Osteoblast (primary cell): Measurements from ENCODE around the gene SPP2. TPM values are rescaled to one million over a fixed set of nuclear protein-coding genes. Genes with fewer than 3 reads are reported as not detected.

Experiments used
- DNase-seq: peaks from one replicate; pipeline ENCODE4 v3.0.0; 2011; ENCODE audit warnings: low spot score, mixed read lengths; ENCODE audit not compliant: insufficient read length; ENCODE audit errors: missing footprints
- H2AFZ ChIP-seq: 2 replicates; pipeline ENCODE4 v1.6.0; 2011; ENCODE audit warnings: mild to moderate bottlenecking, low read length
- H3K27ac ChIP-seq: 2 replicates; pipeline ENCODE4 v1.5.1; 2011; ENCODE audit warnings: mild to moderate bottlenecking, low read depth, low read length, moderate library complexity
- H3K27me3 ChIP-seq: 2 replicates; pipeline ENCODE4 v1.6.0; 2012; ENCODE audit warnings: mild to moderate bottlenecking, control low read depth, inconsistent platforms, low read length, moderate library complexity; ENCODE audit not compliant: insufficient read depth
- H3K36me3 ChIP-seq: 2 replicates; pipeline ENCODE4 v1.5.1; 2011; ENCODE audit warnings: mild to moderate bottlenecking, low read length, control low read depth, moderate library complexity; ENCODE audit not compliant: insufficient read depth
- H3K4me1 ChIP-seq: 2 replicates; pipeline ENCODE4 v1.5.1; 2011; ENCODE audit warnings: mild to moderate bottlenecking, low read length, control low read depth, moderate library complexity; ENCODE audit not compliant: insufficient read depth
- H3K4me2 ChIP-seq: 2 replicates; pipeline ENCODE4 v1.6.0; 2011; ENCODE audit warnings: mild to moderate bottlenecking, low read length; ENCODE audit not compliant: insufficient read depth
- H3K4me3 ChIP-seq: fragments of 200-600 bp; sonication (generic); 3 replicates; pipeline ENCODE4 v1.5.1; 2012; ENCODE audit warnings: mild to moderate bottlenecking, low read length, inconsistent platforms; ENCODE audit not compliant: insufficient read depth
- H3K79me2 ChIP-seq: 2 replicates; pipeline ENCODE4 v1.6.0; 2012; ENCODE audit warnings: mild to moderate bottlenecking, low read length, control low read depth, inconsistent platforms; ENCODE audit not compliant: insufficient read depth
- H3K9me3 ChIP-seq: 2 replicates; pipeline ENCODE4 v1.5.1; 2011; ENCODE audit warnings: low read depth, low read length, control low read depth
- H4K20me1 ChIP-seq: 2 replicates; pipeline ENCODE4 v1.6.0; 2012; ENCODE audit warnings: mild to moderate bottlenecking, low read length, control low read depth; ENCODE audit not compliant: insufficient read depth
- CTCF ChIP-seq: IDR thresholded peaks from 2 replicates; pipeline ENCODE4 v1.5.1; 2011; ENCODE audit warnings: mild to moderate bottlenecking, low read depth, low read length, moderate library complexity; ENCODE audit errors: extremely low read depth
- total RNA-seq: library from RNA; depleted of rRNA; stranded (reverse); fragments of >200 nt; gene quantifications from 2 replicates; pipeline ENCODE4 v1.2.3, GENCODE V29; 2012

Gene SPP2
- total RNA-seq, 1 donor = not detected

DNA sequence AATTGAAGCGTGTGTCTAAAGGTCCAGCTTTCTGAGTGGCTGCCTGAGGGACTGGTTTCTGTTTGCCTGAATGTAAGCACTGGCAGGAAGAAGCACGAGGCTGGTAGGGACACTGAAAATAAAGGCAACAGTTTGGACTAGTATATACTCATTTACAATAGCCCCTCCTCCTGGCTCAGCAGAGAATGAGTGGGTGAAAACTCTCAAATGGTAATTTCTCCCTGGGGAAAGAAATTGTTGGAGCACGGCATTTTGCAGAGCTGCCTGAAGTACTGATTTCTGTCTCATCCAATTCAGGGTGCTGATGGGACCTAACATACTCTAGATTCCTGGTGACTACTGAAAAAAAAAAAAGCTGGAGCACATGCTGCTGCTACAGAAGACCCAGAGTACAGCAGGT, 17.3 kb upstream of the SPP2 start:
- no peaks in the 10 kb centered on the region for H3K36me3 ChIP-seq
- H3K4me3 ChIP-seq = peak overlapping the region; percentile 8
- peaks cover 28% of the 10 kb centered on the region for H3K27me3 ChIP-seq
- no peak overlapping the region for H2AFZ ChIP-seq
- no peak for DNase-seq
- H3K4me2 ChIP-seq = peak overlapping the region; percentile 9
- peaks cover 20% of the 10 kb centered on the region for H3K4me1 ChIP-seq
- no peaks in the 10 kb centered on the region for H3K79me2 ChIP-seq
- no peak for TF ChIP-seq CTCF
- no peak overlapping the region for H3K27ac ChIP-seq
- no peaks in the 10 kb centered on the region for H4K20me1 ChIP-seq
- H3K9me3 ChIP-seq = peaks cover 2% of the 10 kb centered on the region

DNA sequence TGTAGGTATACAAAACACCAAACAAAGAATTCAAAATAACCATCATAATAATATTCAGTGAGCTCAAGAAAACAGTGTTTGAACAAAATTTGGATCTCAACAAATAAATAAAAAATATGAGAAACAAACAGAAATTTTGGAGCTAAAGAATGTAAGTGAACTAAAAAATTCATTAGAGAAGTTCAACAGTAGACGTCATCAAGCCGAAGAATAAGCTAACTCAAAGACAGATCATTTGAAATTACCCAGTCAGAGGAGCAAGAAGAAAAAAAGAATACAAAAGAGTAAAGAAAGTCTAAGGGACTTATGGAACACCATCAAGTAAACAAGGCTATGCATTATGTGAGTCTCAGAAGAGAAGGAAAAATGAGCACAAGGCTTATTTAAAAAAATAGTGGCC, 16.6 kb upstream of the SPP2 start:
- peaks cover 20% of the 10 kb centered on the region for H3K4me1 ChIP-seq
- peaks cover 28% of the 10 kb centered on the region for H3K27me3 ChIP-seq
- no peak for TF ChIP-seq CTCF
- H3K36me3 ChIP-seq = no peaks in the 10 kb centered on the region
- no peak overlapping the region for H3K4me3 ChIP-seq
- no peaks in the 10 kb centered on the region for H3K79me2 ChIP-seq
- H3K27ac ChIP-seq = no peak overlapping the region
- no peak overlapping the region for H2AFZ ChIP-seq
- no peaks in the 10 kb centered on the region for H4K20me1 ChIP-seq
- peaks cover 2% of the 10 kb centered on the region for H3K9me3 ChIP-seq
- no peak for DNase-seq
- no peak overlapping the region for H3K4me2 ChIP-seq

- no peak overlapping the region for H3K4me3 ChIP-seq
- H3K79me2 ChIP-seq = no peaks in the 10 kb centered on the region
- peaks cover 2% of the 10 kb centered on the region for H3K9me3 ChIP-seq
- DNase-seq = no peak
- no peaks in the 10 kb centered on the region for H4K20me1 ChIP-seq
- H3K27me3 ChIP-seq = peaks cover 28% of the 10 kb centered on the region
- no peak overlapping the region for H3K4me2 ChIP-seq
- H3K4me1 ChIP-seq = peaks cover 2% of the 10 kb centered on the region
- no peaks in the 10 kb centered on the region for H3K36me3 ChIP-seq
- no peak overlapping the region for H2AFZ ChIP-seq
- TF ChIP-seq CTCF = no peak
- H3K27ac ChIP-seq = no peak overlapping the region
Measured at GRCh38 chr2:234038076-234038802, 12.3 kb upstream of the SPP2 start.

DNA sequence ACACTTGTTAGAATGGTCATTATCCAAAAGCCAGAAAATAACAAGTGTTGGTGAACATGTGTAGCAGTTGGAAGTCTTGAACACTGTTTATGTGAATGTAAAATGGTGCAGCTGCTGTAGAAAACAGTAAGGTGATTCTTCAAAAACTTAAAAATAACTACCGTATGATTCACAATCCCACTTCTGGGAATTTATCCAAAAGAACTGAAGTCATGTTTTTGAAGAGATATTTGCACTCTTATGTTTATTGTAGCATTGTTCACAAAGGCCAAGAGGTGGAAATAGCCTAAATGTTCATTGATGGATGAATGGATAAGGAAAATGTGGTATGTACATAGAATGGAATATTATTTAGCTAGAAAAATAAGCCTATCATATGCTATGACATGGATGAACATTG, 6.3 kb upstream of the SPP2 start:
- Histone ChIP-seq H3K79me2 (no peaks in the 10 kb centered on the region), H3K4me1 (peaks cover 4% of the 10 kb centered on the region), H2AFZ (no peak overlapping the region), H3K4me2 (no peak overlapping the region), H4K20me1 (no peaks in the 10 kb centered on the region), H3K27ac (no peak overlapping the region), H3K36me3 (no peaks in the 10 kb centered on the region), H3K9me3 (no peaks in the 10 kb centered on the region), H3K4me3 (no peak overlapping the region), H3K27me3 (no peaks in the 10 kb centered on the region)
- DNase-seq = no peak
- TF ChIP-seq CTCF = no peak
